BLaER1 treated with 17β-estradiol and CSF1 and Interleukin-3, amounts not matched to agents 10 nM and 100 nM (cell line): ENCODE data around the gene KCNC4.
A peak's percentile ranks its signal among the peaks of the same experiment; 100 is the strongest.

Experiments used
- H3K27ac ChIP-seq, 11 experiments: shearing (Covaris generic); formaldehyde crosslinking; 2 replicates each; pipeline ENCODE4 v1.8.1; 2022
- H3K27me3 ChIP-seq, 11 experiments: shearing (Covaris generic); formaldehyde crosslinking; 2 replicates each; pipeline ENCODE4 v1.8.1; 2022
- H3K36me3 ChIP-seq, 11 experiments: shearing (Covaris generic); formaldehyde crosslinking; 2 replicates each; pipeline ENCODE4 v1.8.1; 2022
- H3K4me1 ChIP-seq, 10 experiments: shearing (Covaris generic); formaldehyde crosslinking; 2 replicates each; pipeline ENCODE4 v1.8.1; 2022
- H3K4me2 ChIP-seq, 11 experiments: shearing (Covaris generic); formaldehyde crosslinking; 2 replicates each; pipeline ENCODE4 v1.8.1; 2022
- H3K4me3 ChIP-seq, 10 experiments: shearing (Covaris generic); formaldehyde crosslinking; 2 replicates each; pipeline ENCODE4 v1.8.1; 2022
- H3K9ac ChIP-seq, 11 experiments: shearing (Covaris generic); formaldehyde crosslinking; 2 replicates each; pipeline ENCODE4 v1.8.1; 2022
- H3K9me3 ChIP-seq, 11 experiments: shearing (Covaris generic); formaldehyde crosslinking; replicated peaks in 1 of 11; 2 replicates each; pipeline ENCODE4 v1.8.1; 2022
- H4K20me1 ChIP-seq, 11 experiments: shearing (Covaris generic); formaldehyde crosslinking; 2 replicates each; pipeline ENCODE4 v1.8.1; 2022
- Cebpa-rat ChIP-seq, 11 experiments: shearing (Covaris generic); IDR thresholded peaks; 2 replicates each; pipeline ENCODE4 v1.8.1; 2022

KCNC4 gene

DNA sequence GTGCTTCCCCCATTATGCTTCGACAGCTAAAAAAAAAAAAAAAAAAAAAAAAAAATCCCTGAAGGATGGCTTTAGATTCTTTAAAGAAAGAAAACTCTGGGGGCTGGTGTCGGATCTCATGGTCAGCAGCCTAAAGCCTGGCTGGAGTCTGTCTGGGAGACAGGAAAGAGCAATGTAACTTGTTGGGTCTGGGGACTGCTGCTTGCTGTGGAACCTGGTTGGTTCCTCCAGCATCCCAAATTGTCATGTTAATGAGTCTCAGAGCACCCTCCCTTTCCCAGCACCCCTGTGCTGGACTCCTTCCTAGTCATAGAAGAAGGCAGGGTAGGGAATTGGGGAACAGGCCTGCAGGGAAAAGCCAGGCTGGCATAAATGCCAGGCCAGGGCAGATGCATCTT, 3.0 kb downstream of the KCNC4 start:
- TF ChIP-seq Cebpa-rat (IDR thresholded peaks at IDR 0.05): no peak
- Histone ChIP-seq H4K20me1 (peaks cover 0 to 61% (median 34%) of the 10 kb centered on the region in 11 experiments; a peak in 17 of 22 replicates), H3K4me1 (peaks cover 38 to 54% (median 44%) of the 10 kb centered on the region in 10 experiments), H3K4me2 (peak overlapping the region; percentile 25 to 100 (median 98); a peak in 16 of 22 replicates), H3K27ac (no peak overlapping the region), H3K4me3 (no peak overlapping the region), H3K9ac (no peak overlapping the region), H3K36me3 (no peaks in the 10 kb centered on the region), H3K9me3 (no peaks in the 10 kb centered on the region), H3K27me3 (peaks cover 28 to 37% (median 33%) of the 10 kb centered on the region in 11 experiments)

DNA sequence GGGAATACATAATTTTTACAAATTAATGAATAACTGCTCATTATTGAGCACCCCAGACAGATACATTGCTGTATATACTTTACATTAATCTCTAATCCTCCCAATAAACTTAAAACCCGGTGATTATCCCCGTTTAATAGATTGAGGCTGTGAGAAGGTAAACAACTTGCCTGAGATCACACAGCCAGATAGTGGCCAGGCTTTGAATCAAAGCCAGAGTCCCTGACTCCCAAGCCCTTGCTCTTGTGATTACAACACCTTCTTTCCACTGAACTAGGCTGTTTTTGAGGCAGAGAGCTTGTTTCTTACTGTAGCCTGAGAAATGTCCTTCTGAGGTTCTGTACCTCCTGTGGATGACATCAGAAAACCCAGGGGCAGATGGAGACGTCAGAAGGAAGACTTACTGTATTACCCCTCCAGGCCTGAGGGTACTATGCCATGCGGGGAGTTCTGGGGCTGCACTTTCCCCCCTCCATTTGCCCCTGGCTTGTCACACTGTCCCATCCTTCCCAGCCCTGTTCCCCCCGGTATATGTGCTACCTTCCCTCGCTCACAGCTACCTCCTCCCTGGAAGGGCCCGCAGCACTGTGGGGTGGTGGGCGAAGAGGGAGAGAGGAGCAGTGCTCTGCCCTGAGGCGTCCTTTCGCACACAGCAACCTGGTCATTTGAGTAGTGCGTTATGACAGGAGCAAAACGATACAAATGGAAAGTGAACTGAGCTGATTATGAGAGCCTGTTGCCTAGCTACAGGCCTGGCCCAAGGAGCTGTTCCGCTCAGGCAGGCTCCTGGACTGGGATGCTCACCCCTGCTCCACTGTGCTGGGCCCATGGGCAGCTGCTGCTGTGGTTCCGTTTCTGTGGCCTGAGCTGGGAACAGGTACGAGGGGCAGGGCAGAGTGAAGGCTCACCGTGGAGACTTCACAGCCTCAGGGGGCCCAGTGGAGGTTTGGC, 4.6 kb downstream of the KCNC4 start:
- no peak for TF ChIP-seq Cebpa-rat (IDR thresholded peaks at IDR 0.05)
- Histone ChIP-seq H3K4me3 (no peak overlapping the region), H3K27me3 (peaks cover 28 to 37% (median 33%) of the 10 kb centered on the region in 11 experiments), H3K4me2 (peak overlapping the region in 6 of 11 experiments; percentile 7 to 63 (median 30); a peak in 9 of 22 replicates), H3K9me3 (no peaks in the 10 kb centered on the region), H4K20me1 (peaks cover 0 to 77% (median 34%) of the 10 kb centered on the region in 11 experiments; a peak in 17 of 22 replicates), H3K27ac (no peak overlapping the region), H3K9ac (peak overlapping the region in 2 of 11 experiments; percentile 15 to 51; a peak in 3 of 22 replicates), H3K4me1 (peaks cover 24 to 46% (median 35%) of the 10 kb centered on the region in 10 experiments), H3K36me3 (no peaks in the 10 kb centered on the region)

DNA sequence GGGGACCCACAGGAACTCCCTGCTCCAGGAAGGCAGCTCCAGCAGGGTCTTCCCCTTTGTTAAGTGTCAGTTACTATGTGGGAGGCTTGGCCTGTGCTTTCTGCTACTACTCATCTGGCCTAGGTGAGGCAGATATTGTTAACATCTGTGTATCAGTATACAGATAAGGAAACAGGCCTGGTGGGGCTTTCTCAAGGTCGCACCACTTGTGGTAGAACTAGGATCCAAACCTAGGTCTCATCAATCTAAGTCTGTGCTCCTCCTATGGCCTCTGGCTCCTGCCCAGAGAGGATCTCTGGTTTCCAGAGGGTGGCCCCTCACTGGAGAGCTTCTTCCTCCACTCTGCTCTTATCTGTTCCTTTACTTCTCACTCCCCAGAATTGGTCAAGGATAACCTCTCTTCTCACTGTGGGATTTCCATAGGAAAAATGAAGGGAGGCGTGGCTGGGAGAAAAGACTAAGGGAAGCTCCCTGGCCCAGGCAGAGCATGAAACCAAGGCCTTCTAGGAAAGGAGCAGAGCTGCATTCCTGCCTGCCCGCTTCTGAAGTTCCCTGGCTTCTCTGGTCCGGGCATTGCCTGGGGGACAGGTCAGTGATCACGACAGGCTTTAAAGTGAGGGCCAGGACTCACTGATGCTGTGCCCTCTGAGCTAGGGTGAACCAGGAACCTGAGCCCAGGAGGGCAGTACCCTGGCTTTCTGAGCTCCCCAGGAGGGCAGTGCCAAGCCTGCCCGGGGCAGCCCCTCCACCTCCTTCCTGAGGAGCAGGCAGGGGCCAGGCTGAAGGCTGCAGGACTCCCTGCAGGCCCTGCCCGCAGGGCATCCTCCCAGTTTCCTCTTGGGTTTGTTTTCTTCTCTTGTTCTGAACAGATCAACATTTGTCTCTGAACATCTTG, 5.8 kb downstream of the KCNC4 start:
- Histone ChIP-seq H3K27ac (no peak overlapping the region), H3K36me3 (no peaks in the 10 kb centered on the region), H3K9ac (peak overlapping the region in 2 of 11 experiments; percentile 15 to 51; a peak in 3 of 22 replicates), H4K20me1 (peaks cover 0 to 85% (median 35%) of the 10 kb centered on the region in 11 experiments; a peak in 17 of 22 replicates), H3K9me3 (no peaks in the 10 kb centered on the region), H3K4me3 (no peak overlapping the region), H3K4me2 (peak overlapping the region in 4 of 11 experiments; percentile 15 to 63 (median 53); a peak in 7 of 22 replicates), H3K4me1 (peaks cover 23 to 45% (median 33%) of the 10 kb centered on the region in 10 experiments), H3K27me3 (peaks cover 26 to 32% (median 30%) of the 10 kb centered on the region in 11 experiments)
- TF ChIP-seq Cebpa-rat (IDR thresholded peaks at IDR 0.05): no peak

DNA sequence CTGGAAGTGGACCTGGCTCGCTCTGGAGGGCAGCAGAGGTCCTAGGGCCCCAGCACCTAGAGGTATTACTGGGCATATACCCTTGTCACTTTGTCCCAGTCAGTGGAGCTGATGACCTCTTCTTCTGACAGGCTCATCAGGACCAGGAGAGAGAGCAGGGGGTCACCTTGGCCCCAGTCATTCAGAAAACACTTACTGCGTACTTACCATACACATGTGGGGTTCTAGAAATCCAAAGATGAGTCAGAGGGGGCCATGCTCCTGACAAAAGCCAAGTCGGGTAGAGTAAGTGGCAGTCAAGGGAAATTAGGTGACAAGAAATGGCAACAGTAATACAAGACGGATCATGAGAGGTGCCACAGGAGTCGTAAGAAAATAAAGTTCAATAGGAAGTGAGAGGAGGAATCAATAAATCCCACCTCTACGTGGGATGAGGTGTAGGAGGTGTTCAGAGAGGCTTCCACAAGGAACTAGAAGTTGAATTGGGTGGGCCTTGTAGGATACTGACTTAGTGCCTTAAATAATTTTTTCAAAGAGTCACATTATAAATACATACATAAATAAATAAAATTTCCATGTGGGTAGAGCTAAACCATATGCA, 6.8 kb downstream of the KCNC4 start:
- Histone ChIP-seq H3K9ac (no peak overlapping the region), H3K27ac (no peak overlapping the region), H3K36me3 (no peaks in the 10 kb centered on the region; a peak in 1 of 22 replicates), H3K4me2 (no peak overlapping the region), H3K4me1 (peaks cover 12 to 36% (median 22%) of the 10 kb centered on the region in 10 experiments), H4K20me1 (peaks cover 0 to 82% (median 29%) of the 10 kb centered on the region in 11 experiments; a peak in 17 of 22 replicates), H3K27me3 (peaks cover 15 to 21% (median 19%) of the 10 kb centered on the region in 11 experiments), H3K9me3 (no peaks in the 10 kb centered on the region), H3K4me3 (no peak overlapping the region)
- no peak for TF ChIP-seq Cebpa-rat (IDR thresholded peaks at IDR 0.05)

DNA sequence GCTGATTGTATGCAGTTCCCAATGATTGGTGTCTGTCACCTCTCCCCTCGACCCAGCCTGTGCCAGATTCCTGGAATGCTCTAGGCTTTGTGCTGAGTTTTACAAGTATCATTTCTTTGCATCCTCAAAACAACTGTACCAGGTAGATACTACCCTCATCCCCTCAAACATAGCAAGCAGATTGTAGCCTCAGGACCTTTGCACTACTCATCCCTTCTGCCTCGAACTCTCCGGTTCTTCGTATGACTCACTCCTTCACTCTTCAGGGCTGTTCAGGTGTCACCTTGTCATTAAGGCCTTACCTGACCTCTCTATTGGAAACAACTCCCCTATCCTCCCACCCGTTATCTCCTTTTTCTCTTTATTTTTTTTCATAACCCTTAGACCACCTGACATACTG, 8.0 kb downstream of the KCNC4 start:
- peaks cover 0 to 27% (median 10%) of the 10 kb centered on the region in 10 experiments; a peak in 14 of 20 replicates for H3K4me1 ChIP-seq
- H3K9ac ChIP-seq: no peak overlapping the region
- H3K4me3 ChIP-seq: no peak overlapping the region
- no peak overlapping the region for H3K27ac ChIP-seq
- H3K27me3 ChIP-seq: peaks cover 3 to 9% (median 7%) of the 10 kb centered on the region in 11 experiments; a peak in 19 of 22 replicates
- H3K4me2 ChIP-seq: no peak overlapping the region
- H3K9me3 ChIP-seq: no peaks in the 10 kb centered on the region
- peaks cover 0 to 4% (median under 1%) of the 10 kb centered on the region in 11 experiments; a peak in 8 of 22 replicates for H3K36me3 ChIP-seq
- TF ChIP-seq Cebpa-rat (IDR thresholded peaks at IDR 0.05): no peak
- H4K20me1 ChIP-seq: peaks cover 0 to 78% (median 27%) of the 10 kb centered on the region in 11 experiments; a peak in 16 of 22 replicates

DNA sequence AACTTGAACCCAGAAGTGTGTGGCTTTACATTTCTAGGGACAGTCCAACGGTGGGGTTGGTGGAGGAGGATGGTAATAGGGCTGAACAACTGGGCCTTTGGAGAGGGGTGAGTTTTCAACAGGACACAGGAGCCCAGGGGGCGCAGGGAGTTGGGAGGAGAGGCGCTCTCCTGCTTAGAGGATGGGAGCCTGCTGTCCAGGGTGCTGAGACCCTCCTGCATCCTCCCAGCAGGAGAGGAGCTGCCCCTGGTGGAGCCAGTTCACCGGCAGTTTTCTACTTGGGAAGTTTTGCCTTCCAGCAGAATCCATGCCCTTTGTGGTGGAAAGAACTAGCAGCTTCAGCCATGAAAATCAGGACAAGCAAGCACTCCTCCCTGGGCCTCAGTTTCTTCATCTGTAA, 8.6 kb downstream of the KCNC4 start:
- no peak for TF ChIP-seq Cebpa-rat (IDR thresholded peaks at IDR 0.05)
- no peak overlapping the region for H3K4me3 ChIP-seq
- peaks cover 0 to 3% (median 1%) of the 10 kb centered on the region in 11 experiments; a peak in 9 of 22 replicates for H3K27me3 ChIP-seq
- H3K9ac ChIP-seq: no peak overlapping the region
- peaks cover 0 to 22% (median 7%) of the 10 kb centered on the region in 10 experiments; a peak in 11 of 20 replicates for H3K4me1 ChIP-seq
- no peaks in the 10 kb centered on the region for H3K9me3 ChIP-seq
- no peak overlapping the region for H3K27ac ChIP-seq
- no peak overlapping the region for H3K4me2 ChIP-seq
- peaks cover 0 to 8% (median 5%) of the 10 kb centered on the region in 11 experiments; a peak in 8 of 22 replicates for H3K36me3 ChIP-seq
- H4K20me1 ChIP-seq: peaks cover 0 to 73% (median 21%) of the 10 kb centered on the region in 11 experiments; a peak in 15 of 22 replicates

DNA sequence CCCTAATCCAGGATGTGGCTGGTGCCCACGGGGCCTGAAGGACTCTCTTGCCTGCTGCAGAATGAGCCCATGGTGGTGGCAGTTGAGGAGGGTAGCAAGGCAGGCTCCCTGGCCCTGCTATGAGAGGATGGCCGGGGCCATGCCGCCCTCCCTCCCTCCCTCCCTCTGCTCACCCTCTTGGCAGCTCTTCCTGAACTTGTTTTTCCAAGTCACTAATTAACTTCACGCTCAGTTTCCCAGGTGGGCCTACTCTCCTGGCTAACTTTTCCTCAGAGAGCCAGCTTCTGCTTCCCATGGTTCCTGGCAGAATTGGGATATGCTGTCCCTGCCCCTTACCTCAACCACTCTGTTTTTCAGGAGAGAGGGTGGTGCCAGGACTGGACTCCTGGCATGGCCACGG, 10.2 kb downstream of the KCNC4 start:
- no peaks in the 10 kb centered on the region for H3K9me3 ChIP-seq
- H4K20me1 ChIP-seq: peaks cover 0 to 65% (median 12%) of the 10 kb centered on the region in 11 experiments; a peak in 14 of 22 replicates
- peaks cover 0 to 6% (median 3%) of the 10 kb centered on the region in 10 experiments; a peak in 10 of 20 replicates for H3K4me1 ChIP-seq
- H3K4me3 ChIP-seq: no peak overlapping the region
- H3K4me2 ChIP-seq: no peak overlapping the region
- TF ChIP-seq Cebpa-rat (IDR thresholded peaks at IDR 0.05): no peak
- H3K27me3 ChIP-seq: no peaks in the 10 kb centered on the region
- H3K27ac ChIP-seq: no peak overlapping the region
- no peak overlapping the region for H3K9ac ChIP-seq
- peaks cover 0 to 12% (median 5%) of the 10 kb centered on the region in 11 experiments; a peak in 8 of 22 replicates for H3K36me3 ChIP-seq

DNA sequence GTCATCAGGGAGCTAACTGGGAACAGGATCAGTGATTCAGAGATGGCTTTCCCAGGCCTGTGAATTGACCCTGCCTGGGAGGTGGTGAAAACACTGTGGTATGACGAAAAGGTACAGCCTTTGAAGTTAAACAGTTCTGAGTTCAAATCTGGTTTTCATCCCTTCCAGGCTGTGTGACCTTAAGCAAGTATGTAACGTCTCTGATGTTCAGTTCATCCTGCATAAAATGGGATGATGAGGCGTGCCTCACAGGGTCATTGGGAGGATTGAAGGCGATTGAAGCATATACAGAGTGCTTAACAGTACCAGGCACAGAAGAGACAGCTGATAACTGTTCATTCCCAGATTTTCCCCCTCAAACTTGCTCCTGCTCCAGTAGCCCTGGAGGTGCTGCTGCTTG, 11.0 kb downstream of the KCNC4 start:
- no peaks in the 10 kb centered on the region for H3K27me3 ChIP-seq
- TF ChIP-seq Cebpa-rat (IDR thresholded peaks at IDR 0.05): no peak
- peaks cover 0 to 62% (median 7%) of the 10 kb centered on the region in 11 experiments; a peak in 14 of 22 replicates for H4K20me1 ChIP-seq
- H3K4me2 ChIP-seq: no peak overlapping the region
- H3K4me3 ChIP-seq: no peak overlapping the region
- H3K9ac ChIP-seq: no peak overlapping the region
- H3K27ac ChIP-seq: no peak overlapping the region
- H3K4me1 ChIP-seq: no peaks in the 10 kb centered on the region
- peaks cover 0 to 12% (median 5%) of the 10 kb centered on the region in 11 experiments; a peak in 8 of 22 replicates for H3K36me3 ChIP-seq
- no peaks in the 10 kb centered on the region for H3K9me3 ChIP-seq
